ENCODE data around the gene ATP6V1C2.

ATP6V1C2 gene

DNA sequence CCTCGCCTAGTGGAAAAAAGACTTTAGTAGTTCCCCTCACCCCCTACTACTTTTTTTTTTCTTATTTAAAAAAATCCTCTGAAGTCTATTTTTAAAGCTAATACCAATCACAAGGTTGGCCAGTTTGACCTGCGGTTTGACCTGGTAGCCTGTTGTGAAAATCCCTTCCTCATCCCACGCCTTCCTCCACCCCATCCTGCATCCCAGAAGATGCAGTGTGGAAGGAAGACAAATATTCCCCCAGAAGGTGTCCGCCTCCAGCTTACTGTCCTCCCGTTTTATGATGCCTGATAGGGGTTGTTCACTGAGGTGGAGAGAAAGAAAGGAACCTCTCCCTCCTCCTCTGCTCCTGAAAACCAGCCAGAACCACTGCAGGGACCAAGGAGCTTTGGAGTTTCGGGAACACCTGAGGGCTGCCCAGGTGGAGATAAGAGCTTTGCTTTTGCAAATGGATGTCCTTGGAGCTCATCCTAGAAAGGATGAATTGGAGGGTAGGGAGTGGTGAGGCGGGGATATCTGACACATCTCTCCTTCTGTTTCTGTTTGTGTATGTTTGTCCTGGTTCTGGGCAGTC lies 909 bp downstream of the ATP6V1C2 start:
- DNase-seq (ENCODE audit: insufficient read length, low spot score) (no peak), FAIRE-seq (no peak)

GRCh38 chr2:10732924-10733565 lies 11.6 kb downstream of the ATP6V1C2 start:
- no peak for DNase-seq (ENCODE audit: insufficient read length, low spot score)
- no peak for FAIRE-seq

DNA sequence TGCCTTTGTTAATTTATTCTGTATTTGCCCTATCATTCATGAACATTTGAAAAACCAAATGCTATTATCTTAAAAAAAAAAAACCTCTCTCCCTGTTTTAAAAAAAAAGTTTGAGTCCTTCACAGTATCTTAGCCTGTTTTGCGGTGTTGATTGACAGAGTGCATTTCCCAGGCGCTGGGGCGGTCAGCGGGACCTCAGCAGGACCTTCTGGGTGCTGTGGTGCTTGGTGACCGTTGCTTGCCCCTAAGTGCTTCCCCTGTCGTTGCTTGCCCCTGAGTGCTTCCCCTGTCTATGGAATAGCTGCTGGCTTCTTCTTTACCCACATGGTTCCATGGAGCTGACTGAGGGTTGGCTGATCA lies 12.1 kb downstream of the ATP6V1C2 start:
- no peak for DNase-seq (ENCODE audit: insufficient read length, low spot score)
- FAIRE-seq = no peak

DNA sequence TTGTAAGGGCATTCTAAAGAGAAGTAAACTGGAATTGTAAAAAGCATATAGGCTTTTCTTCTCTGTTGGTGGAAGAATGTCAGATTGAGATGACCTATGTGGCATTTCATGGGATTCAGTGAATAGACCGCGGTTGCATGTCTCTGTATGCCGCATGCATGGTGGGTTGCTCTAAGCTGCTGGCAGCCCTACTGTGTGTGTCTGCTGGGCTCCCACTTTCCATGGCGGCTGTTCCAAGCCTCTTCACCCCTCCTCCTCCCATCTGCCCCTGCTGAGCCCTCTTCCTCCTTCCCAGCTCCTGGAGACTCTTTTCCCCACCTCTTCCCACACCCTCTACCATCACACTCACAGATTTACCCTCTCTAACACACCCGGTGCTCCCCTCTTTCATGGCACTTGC lies 12.6 kb downstream of the ATP6V1C2 start:
- FAIRE-seq = no peak
- no peak for DNase-seq (ENCODE audit: insufficient read length, low spot score)

GRCh38 chr2:10738192-10738591 lies 16.8 kb downstream of the ATP6V1C2 start:
- FAIRE-seq (no peak), DNase-seq (ENCODE audit: insufficient read length, low spot score) (no peak)

DNA sequence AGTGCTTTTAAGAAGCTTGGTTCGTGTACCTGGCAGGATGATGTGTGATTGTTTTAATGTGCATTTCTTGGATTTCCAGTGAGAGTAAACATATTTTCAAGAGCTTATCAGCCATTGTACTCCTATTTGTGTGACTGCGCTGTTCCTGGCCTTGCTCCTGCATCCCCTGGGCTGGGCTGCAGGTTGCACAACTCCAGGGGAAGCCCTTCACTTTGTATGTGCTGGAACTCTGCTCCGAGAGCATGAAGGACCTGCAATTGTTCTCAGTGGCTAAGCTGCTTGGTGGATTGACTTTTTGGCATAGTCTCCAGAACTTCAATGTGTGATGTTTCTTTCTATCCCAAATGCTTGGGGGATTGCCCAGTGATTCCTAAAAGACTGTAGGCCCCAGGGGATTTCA lies 18.8 kb downstream of the ATP6V1C2 start:
- no peak for FAIRE-seq

DNA sequence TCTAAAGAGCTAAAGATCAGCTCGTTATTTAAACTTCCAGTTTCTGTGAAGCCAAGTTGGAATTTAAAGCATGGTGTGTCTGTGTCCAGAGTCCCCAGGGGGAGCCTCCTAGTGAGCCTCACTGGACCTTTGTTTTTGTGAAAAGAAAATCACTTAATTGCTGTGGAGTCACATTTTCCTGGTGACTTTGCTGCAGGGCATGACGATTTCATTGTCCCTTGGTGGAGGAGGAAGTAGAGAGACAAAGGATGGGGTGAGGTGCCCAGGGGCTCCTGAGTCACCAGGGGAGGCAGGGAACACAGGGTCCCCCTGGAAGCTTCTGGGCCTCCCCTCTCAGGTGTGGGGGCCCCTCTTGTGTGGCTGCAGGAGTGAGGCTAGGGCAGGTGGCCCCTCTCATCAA lies 19.7 kb downstream of the ATP6V1C2 start:
- FAIRE-seq = no peak
- DNase-seq (ENCODE audit: insufficient read length, low spot score) = no peak

More for the DNA sequence above, 18.8 kb downstream of the ATP6V1C2 start:
- no peak for DNase-seq (ENCODE audit: insufficient read length, low spot score)

GRCh38 chr2:10742666-10743065 lies 21.2 kb downstream of the ATP6V1C2 start:
- FAIRE-seq (no peak), DNase-seq (ENCODE audit: insufficient read length, low spot score) (no peak)

DNA sequence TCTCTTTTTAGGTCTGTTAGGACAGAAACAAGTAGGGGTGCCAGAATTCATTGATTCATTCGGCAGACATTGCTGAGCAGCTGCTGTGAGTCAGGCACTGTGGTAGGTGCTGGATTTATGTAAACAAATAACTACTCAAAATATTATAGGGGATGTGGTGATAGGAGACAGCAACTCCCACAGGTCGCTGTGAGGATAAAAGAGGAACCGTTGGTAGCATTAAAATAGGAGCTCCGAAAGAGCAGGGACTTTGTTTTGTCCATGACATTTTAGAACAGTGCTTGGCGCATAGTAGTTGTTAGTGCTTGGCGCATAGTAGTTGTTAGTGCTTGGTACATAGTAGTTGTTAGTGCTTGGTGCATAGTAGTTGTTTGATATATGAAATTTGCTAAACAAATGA lies 29.2 kb downstream of the ATP6V1C2 start:
- FAIRE-seq (no peak), DNase-seq (ENCODE audit: insufficient read length, low spot score) (no peak)

DNA sequence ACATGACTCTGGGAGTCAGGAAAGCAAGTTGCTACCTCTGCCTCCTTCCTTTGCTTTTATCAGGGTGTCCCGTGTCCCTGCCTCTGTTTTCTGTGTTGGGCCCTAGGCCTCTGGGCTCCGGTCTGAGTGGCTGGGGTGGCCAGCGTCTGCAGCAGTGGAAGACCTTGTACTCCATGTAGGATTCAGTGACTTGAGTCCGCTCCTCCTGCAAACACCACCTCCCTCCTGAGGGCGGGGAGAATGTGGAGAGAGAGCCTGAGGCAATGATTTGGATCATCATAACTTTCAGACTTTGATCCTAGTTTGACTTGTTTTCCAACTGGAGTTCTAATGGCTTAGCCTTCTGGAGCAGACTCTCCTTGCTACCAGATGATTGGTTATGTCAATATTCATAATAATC lies 30.8 kb downstream of the ATP6V1C2 start:
- DNase-seq (ENCODE audit: insufficient read length, low spot score) (no peak), FAIRE-seq (no peak)

DNA sequence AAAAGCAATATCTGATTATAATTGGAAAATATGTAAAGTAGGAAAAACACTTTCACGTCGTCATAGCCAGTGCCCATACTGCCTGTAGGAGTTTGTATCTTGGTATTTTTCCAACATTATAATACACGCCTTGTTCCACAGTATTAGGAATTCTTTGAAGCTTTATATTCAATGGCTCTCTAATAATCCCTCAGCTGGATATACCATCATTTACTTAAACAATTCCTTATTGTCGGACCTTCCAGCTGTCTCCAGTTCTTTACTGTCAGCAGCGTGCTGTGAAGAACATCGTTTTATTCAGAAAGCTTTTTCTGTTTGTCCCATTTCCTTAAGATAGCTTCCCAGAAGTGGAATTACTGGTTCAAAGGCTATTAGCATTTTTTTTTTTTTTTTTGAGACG lies 31.7 kb downstream of the ATP6V1C2 start:
- no peak for FAIRE-seq
- DNase-seq (ENCODE audit: insufficient read length, low spot score) = no peak

GRCh38 chr2:10753876-10754275 lies 32.4 kb downstream of the ATP6V1C2 start:
- DNase-seq (ENCODE audit: insufficient read length, low spot score) (no peak), FAIRE-seq (no peak)

GRCh38 chr2:10755621-10756020 lies 34.2 kb downstream of the ATP6V1C2 start:
- no peak for FAIRE-seq

GRCh38 chr2:10757814-10758286 lies 36.4 kb downstream of the ATP6V1C2 start:
- FAIRE-seq (no peak), DNase-seq (ENCODE audit: insufficient read length, low spot score) (no peak)

More at GRCh38 chr2:10755621-10756020, 34.2 kb downstream of the ATP6V1C2 start:
- DNase-seq (ENCODE audit: insufficient read length, low spot score) = no peak

- FAIRE-seq (no peak), DNase-seq (ENCODE audit: insufficient read length, low spot score) (no peak)
Measured at GRCh38 chr2:10759151-10759714, 37.8 kb downstream of the ATP6V1C2 start.

DNA sequence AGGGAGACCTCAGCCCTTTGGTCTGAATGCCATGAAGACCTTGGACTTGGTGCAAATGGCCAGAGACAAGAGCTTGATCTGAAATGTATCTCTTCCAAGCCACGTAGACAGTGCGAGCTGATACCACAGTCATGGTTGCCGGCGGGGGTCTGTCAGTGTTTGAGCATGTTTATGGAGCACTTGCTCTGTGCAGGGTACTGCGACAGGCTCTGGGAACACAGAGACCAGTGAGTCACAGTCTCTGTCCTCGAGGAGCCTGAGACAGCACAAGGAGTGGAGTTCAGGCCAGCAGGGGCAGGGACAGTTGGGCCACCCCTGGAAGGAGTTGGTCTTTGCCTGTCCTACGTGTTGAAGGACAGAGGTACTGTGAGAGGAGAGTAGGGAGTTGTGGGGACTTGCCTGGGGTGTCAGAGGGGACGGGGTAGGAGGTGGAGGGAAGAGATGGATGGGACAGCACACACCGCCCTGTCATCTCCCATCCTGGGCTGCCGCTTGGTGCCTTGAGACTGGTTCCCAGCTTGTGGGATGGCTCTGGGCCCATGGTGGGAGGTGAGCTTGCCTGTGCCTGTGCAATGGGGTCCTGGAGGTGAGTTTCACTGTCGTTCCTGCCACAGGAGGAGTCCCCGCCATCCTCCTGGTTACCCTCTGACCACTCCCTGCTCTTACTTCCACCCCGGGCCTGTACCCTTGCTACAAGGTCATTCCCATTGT lies 39.5 kb downstream of the ATP6V1C2 start:
- no peak for DNase-seq (ENCODE audit: insufficient read length, low spot score)
- no peak for FAIRE-seq

GRCh38 chr2:10761591-10761990 lies 40.2 kb downstream of the ATP6V1C2 start:
- DNase-seq (ENCODE audit: insufficient read length, low spot score) = no peak
- no peak for FAIRE-seq

DNA sequence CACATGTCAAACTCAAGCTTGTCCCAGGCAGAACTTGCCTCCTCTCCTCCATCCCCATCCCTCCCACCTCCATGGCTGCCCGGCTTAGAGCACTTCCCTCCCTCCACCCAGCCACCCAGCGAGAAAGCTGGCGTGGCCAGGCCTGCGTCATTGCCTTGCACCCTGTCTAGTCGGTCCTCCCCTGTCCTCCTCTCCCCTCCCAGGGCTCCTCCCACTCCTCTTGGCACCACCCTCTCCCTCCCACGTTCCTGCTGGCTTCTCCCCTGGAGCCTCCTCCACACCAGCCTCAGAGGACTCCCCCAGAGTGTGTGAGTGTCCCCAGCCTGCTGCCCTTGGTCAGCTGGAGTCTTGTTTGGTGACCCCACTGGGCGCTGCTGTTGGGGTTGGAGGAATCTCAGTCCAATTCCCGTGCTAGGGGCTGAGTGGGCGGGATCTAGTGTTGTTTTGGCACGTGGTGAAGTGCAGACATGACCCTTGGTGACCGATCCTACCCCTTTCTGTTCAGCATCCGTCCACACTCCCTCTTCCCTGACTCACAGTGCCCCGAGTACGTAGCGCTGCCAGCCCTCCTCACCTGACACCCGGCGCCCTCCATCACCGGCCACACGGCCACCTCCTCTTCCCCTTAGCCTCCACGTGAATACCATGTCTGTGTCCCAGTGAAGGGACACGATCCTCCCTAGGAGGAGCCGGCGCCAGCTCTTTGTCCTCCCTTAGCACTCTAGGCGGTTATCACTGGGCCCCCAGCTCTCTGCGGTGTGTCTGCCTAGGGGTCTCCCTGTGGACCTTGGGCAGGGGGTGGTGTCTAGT lies 41.4 kb downstream of the ATP6V1C2 start:
- no peak for DNase-seq (ENCODE audit: insufficient read length, low spot score)
- no peak for FAIRE-seq

GRCh38 chr2:10763461-10763800 lies 42.0 kb downstream of the ATP6V1C2 start:
- DNase-seq (ENCODE audit: insufficient read length, low spot score) (no peak), FAIRE-seq (no peak)

DNA sequence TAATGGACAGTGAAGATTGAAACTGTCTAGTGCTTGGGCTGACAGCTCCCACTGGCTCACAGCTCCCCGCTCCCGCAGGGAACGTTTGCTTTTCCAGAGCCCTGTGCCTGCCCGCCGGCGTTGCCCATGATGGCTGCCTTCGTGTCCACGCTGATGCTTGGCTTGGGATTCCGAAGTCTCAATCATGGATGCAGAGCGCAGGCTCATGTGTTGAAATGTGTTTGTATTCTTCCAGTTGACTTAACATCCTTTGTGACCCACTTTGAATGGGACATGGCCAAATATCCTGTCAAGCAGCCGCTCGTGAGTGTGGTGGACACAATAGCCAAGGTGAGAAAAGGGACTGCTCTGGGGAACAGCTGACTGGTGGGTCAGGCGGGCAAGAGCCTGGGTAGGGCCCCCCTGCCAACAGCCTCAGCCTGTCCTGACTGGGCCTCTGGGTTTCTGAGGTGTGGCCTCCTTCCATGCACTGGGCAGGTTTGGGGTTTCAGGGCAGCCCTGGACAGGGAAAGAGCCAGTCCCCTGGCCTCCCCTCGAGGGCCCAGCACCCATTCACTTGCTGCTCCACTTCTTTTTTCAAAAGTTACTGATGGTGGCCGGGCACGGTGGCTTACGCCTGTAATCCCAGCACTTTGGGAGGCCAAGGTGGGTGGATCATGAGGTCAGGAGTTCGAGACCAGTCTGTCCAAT lies 42.8 kb downstream of the ATP6V1C2 start:
- FAIRE-seq = no peak
- DNase-seq (ENCODE audit: insufficient read length, low spot score) = no peak
